C4-2B (cell line): ENCODE measurements around the gene ARHGAP36.
A peak's percentile ranks its signal among the peaks of the same experiment; 100 is the strongest.

Experiments used
- H3K27ac ChIP-seq: fragments of 450-650 bp; 2 replicates; pipeline ENCODE4 v1.5.1; 2017
- CTCF ChIP-seq: fragments of 450-650 bp; conservative IDR thresholded peaks from 2 replicates; pipeline ENCODE4 v1.5.1; 2017; ENCODE audit warnings: mild to moderate bottlenecking
- ZFX ChIP-seq: fragments of 450-650 bp; IDR thresholded peaks from 2 replicates; pipeline ENCODE4 v1.6.1; 2017

The ARHGAP36 gene

GRCh38 chrX:131058136-131058868, at the start of gene ARHGAP36:
Gene ARHGAP36 (plus strand): TSS chrX:131058346. CDS start chrX:131081666, 23,320 bp downstream.
- TF ChIP-seq CTCF (no peak), ZFX (no peak)
- no peak within 1 kb of the TSS for H3K27ac ChIP-seq

GRCh38 chrX:131010186-131010585, 48.0 kb upstream of the ARHGAP36 start:
- H3K27ac ChIP-seq, result no peak overlapping the region

GRCh38 chrX:131025336-131025735, 32.8 kb upstream of the ARHGAP36 start:
- TF ChIP-seq ZFX (no peak), CTCF (no peak)
- no peak overlapping the region for H3K27ac ChIP-seq

More at GRCh38 chrX:131010186-131010585, 48.0 kb upstream of the ARHGAP36 start:
- TF ChIP-seq CTCF, result 0 out of 2 replicates have a peak, but pooled peaks have one; percentile 3
- TF ChIP-seq ZFX, result no peak

GRCh38 chrX:131032354-131033230, 25.6 kb upstream of the ARHGAP36 start:
- TF ChIP-seq CTCF (no peak), ZFX (no peak)
- H3K27ac ChIP-seq, result no peak overlapping the region

GRCh38 chrX:131034063-131034462, 24.1 kb upstream of the ARHGAP36 start:
- TF ChIP-seq ZFX, result no peak
- TF ChIP-seq CTCF, result no peak

GRCh38 chrX:131040781-131041180, 17.4 kb upstream of the ARHGAP36 start:
- TF ChIP-seq ZFX (no peak), CTCF (no peak)
- H3K27ac ChIP-seq, result no peak overlapping the region

More at GRCh38 chrX:131034063-131034462, 24.1 kb upstream of the ARHGAP36 start:
- no peak overlapping the region for H3K27ac ChIP-seq

GRCh38 chrX:131041667-131042066, 16.5 kb upstream of the ARHGAP36 start:
- TF ChIP-seq CTCF, result no peak
- no peak for TF ChIP-seq ZFX
- H3K27ac ChIP-seq, result no peak overlapping the region
